Measurements from ENCODE around the gene PJVK.
"Not testable (repeated sequence)": the region's sequence is repeated elsewhere in the genome, so short reads cannot be mapped to it uniquely, and the experiment has no call there.

Gene PJVK

DNA sequence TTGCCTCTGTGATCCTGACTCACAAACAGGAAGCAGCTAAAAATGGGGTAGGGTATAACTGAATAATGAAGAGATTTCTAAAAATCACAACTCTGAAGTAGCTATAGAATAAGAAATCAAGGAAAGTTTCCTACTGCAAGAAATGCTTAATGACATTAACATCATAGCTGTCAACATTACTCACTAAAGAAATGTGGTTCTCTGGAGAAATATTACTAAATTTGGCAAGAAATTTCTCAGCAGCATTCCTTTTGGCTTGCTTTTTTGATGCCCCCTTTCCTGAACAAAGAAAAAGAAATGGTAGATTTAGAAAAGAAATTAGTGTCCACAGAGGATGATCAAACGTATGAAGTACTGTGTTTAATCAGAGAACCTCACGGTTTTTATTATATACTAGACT is 9.8 kb upstream of the PJVK start:
- DNase-seq: no peak

- DNase-seq: no peak
Measured at GRCh38 chr2:178448968-178449661, 2.1 kb upstream of the PJVK start.

DNA sequence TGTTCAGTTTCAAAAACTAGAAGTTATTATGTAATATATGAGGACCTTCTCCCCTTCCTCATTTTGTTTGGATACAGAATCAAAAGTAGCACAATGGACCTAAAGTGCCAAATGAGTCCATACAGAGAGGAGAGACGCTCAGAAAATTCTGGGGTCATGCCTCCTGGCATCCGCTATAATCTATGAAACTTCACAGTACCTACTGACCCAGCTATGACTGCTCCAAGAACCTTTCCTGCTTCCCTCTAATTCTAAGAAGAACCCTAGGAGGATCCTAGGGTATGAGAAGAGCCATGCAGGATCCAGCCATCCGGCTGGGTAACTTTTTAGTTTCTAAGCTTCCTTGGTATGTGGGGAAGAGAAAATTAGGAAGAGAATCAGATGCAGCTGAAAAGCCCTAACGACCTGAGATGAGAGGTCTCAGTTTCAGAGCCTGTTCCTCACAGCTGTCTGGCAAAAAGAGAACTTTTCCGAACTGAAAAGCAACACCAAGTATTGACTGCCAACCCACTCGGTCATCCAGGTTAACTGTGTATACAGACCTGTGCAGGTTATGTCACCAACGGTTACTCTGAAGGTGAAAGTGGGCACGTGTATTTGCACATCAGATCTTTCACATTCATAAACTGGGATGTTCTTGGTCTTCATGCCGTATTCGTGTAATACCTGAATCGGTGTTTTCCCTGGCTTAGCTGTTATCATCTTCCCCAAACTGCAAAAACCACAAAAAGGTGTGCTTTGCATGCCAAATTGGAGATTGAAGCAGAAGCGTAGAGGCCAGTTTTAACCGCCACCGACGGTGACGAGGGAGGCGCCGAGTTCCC is 1.3 kb upstream of the PJVK start:
- DNase-seq: no peak

DNA sequence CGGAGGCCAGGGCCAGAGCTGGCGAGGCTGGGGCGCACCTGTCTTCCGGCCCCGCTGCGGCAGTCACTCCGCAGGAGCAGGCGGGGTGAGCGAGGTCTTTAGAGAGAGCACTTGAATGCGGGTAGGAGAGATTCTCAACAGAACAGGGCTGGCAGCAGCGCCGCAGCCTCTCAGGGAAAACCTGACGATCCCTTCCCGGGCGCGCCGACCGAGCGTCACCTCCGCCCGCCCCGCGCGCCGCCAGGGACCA is 729 bp upstream of the PJVK start:
- DNase-seq: no peak

- no peak for DNase-seq
Measured at GRCh38 chr2:178452334-178452733, 1.2 kb downstream of the PJVK start.

DNA sequence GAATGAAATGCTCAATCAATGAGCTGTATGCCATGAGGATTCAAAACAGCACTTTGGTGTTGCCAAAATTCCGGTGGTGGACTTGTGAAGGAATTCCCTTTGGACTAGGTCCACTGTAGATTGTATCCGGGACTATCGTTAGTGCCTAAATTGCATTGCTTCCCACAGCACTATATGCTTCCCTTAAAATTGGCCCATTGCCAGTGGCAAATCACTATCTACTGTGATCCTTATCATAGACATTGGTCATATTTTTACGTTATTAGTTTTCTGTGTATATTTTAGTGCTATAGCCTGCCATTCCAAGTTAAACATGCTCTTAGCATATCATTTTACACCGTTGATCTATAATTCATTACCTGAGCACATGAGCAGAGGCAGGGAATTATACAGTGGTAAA is 1.7 kb downstream of the PJVK start:
- no peak for DNase-seq

GRCh38 chr2:178455947-178456346 is 4.8 kb downstream of the PJVK start:
- no peak for DNase-seq

- DNase-seq: no peak
Measured at GRCh38 chr2:178457390-178457886, 6.3 kb downstream of the PJVK start.

- DNase-seq: no peak
Measured at GRCh38 chr2:178469219-178469849, 18.2 kb downstream of the PJVK start.

DNA sequence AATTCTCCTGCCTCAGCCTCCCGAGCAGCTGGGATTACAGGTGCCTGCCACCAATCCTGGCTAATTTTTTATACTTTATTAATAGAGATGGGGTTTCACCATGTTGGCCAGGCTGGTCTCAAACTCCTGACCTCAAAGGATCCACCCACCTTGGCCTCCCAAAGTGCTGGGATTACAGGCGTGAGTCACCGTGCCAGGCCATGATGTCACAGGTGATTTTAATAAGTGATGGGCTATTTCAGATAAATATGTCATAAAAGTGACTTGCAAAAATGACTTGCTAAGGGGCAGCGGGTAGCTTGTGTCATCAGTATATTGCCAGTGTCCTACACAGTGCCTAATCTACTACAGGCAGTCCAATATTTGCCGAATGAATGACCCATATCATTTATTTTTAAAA is 20.1 kb downstream of the PJVK start:
- DNase-seq: not testable (repeated sequence)

- DNase-seq: no peak
Measured at GRCh38 chr2:178473373-178473772, 22.2 kb downstream of the PJVK start.

DNA sequence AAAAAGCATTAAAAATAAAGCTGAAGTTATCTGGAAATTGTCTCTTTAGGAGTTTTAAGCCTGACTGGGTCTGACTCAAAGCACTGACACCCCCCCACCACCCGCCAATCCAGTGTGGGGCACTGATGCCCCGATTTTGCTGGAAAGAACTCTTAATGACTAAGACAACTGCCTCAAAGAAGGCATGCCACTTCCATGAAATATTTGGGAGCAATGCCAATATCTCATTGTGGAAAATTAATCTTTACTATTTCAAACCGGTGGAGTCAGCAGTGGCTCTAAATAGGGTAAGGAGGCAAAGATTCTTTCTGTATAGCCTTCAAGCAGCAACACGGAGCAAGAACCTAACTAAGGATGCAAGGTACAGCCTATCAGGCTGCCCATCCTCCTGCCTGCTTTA is 22.8 kb downstream of the PJVK start:
- no peak for DNase-seq

- no peak for DNase-seq
Measured at GRCh38 chr2:178474560-178474959, 23.4 kb downstream of the PJVK start.

DNA sequence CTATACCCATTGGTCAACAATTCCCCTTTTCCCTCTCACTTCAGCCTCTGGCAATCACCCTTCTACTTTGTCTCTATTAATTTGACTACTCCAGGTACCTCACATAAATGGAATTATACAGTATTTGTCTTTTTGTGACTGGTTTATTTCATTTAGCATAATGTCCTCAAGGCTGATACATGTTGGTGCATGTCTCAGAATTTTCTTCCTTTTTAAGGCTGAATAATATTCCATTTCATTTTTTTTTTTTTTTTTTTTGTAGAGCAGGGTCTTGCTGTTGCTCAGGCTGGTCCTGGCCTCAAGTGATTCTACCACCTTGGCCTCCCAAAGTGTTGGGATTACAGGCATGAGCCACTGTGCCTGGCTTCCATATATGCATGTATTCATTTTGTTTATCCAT is 25.3 kb downstream of the PJVK start:
- DNase-seq: no peak

GRCh38 chr2:178477443-178478129 is 26.4 kb downstream of the PJVK start:
- DNase-seq: no peak

GRCh38 chr2:178478130-178478438 is 26.9 kb downstream of the PJVK start:
- no peak for DNase-seq

- DNase-seq: peak; percentile 87
Measured at GRCh38 chr2:178478439-178479274, 27.5 kb downstream of the PJVK start, which contains the start of gene FKBP7. Gene FKBP7 (minus strand): TSS chr2:178478600. CDS start chr2:178478499, 101 bp downstream.

- DNase-seq: no peak
Measured at GRCh38 chr2:178479275-178479616, 28.1 kb downstream of the PJVK start.

DNA sequence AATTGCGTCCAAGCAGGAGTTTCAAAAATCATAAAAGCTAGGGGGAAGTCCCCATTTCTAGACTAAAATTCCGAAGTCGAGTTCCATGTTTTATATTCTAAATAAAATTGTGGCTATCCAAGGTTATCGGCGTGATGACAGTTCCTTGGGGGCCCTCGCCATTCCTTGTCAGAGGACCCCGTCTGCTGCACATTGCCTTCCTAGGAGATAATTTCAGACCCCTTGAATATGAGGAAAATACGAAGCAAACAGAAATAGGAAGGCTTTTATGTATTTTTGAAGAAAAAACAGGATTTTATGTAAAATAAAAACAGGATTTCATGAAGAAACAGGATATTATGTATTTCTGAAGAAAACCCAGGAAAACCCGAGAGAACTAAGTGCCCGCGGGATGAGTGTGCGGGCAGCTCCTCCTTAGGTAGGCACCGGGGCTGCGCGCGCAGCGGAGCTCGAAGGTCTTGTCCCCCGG is 28.6 kb downstream of the PJVK start:
- no peak for DNase-seq

DNA sequence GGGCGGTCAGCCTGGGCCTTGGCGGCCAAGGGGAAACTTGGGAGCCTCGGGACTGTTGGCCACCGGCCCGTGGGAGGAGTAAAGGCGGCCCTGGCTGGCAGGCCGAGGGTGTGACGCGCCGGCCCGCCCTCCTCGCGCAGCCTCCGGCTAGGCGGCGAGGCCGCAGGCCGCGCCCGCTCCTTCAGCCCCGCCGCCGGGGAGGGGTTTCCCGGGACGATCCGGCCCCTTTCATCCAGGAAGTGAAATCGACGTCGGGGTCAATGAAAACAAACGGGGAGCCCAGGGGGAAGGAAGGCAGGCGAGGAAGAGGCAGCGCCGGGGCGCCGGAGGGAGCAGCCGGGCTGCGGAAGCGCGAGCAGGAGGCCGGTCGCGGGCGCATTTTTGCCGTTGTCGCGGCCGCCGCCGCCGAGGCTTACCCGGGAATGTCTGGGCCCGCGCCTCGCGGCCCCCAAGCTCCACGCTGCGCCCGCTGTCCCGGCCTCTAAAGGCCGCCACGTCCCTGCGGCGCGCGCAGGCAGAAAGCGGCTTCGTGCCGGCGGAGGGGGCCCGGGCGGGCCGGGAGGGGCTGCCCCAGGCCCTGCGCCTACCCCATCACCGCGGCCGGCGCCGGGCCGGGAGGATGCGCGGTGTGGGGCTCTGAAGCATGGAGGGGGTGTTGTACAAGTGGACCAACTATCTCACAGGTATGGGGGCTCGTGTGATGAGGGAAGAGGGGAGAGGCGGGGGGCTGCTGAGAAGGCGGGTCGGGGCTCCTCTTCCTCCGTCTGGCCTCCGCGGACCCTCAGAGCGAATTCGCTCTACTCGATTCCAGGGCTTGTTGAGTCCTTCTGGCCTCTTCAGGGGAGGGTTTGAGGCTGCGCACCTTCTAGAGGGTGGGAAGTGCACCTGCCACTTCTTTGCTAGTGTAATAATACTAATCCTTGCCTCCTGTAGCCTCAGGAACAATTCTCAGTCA is 29.3 kb downstream of the PJVK start, which contains the start of gene PLEKHA3:
Gene PLEKHA3 (plus strand): TSS at position 231 of the 955 bp plus-strand sequence. CDS start 413 bp downstream, at position 644.
- DNase-seq: peak; percentile 86

- DNase-seq: no peak
Measured at GRCh38 chr2:178482437-178482836, 31.3 kb downstream of the PJVK start.
